Measurements from ENCODE around the gene TGFB1. TPM values are rescaled to one million over a fixed set of nuclear protein-coding genes. Genes with fewer than 3 reads are reported as not detected.

The TGFB1 gene
- total and polyA plus RNA-seq, 2 of the 13 experiments (the other 11 are each of a cell fraction or from before 2014, with no cell fraction given): 4.1 to 5.4 TPM

DNA sequence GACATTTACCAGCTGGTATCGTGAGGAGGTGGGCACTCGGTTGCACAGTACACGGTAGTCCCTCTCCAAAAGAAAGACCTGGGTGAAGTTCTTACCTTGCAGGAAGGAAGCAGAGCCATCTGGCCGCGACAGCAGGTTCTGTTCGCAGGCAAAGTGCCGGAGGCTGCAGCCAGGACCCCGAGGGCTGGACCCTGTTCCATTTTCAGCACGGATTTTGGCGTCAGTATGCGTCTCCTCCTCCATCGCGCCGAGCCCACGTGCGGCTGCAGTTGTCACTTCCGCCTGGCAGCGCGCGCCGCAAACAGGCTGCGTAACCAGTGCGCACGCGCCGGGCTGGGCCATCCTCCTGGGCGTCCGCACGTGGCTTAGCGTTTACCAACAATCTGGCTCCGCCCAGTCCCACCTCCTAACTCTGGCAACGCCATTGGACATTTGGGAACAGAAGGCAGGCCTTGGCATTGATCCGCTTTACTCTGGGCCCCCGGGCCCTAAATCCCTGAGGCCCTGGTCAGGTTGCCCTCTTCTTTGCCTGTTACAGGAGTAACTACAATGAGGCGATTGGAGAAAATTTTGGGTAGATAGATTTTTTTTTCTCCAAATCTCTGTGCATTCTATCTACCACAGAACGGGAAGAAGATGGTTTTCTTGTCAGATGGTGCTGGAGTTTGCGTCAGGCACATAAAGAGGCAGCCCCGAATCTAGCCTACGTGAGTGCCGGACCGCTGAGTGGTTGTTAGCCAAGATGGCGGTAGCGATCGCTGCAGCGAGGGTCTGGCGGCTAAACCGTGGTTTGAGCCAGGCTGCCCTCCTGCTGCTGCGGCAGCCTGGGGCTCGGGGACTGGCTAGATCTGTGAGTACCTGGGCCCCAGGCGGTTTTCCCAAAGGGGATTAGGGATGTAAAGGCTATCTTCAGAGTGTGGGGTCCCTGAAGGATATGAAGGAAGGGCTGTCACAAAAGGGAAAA lies 43.6 kb upstream of the TGFB1 start, which contains the start of the genes BCKDHA and EXOSC5 (continued):
- TF ChIP-seq, protein P1, sequence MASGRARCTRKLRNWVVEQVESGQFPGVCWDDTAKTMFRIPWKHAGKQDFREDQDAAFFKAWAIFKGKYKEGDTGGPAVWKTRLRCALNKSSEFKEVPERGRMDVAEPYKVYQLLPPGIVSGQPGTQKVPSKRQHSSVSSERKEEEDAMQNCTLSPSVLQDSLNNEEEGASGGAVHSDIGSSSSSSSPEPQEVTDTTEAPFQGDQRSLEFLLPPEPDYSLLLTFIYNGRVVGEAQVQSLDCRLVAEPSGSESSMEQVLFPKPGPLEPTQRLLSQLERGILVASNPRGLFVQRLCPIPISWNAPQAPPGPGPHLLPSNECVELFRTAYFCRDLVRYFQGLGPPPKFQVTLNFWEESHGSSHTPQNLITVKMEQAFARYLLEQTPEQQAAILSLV (CRISPR knock-in tag; IDR thresholded peaks at IDR 0.05; ENCODE audit: borderline replicate concordance): peak; percentile 81; the same call in 1 of the 2 replicates
- TF ChIP-seq, protein P2, sequence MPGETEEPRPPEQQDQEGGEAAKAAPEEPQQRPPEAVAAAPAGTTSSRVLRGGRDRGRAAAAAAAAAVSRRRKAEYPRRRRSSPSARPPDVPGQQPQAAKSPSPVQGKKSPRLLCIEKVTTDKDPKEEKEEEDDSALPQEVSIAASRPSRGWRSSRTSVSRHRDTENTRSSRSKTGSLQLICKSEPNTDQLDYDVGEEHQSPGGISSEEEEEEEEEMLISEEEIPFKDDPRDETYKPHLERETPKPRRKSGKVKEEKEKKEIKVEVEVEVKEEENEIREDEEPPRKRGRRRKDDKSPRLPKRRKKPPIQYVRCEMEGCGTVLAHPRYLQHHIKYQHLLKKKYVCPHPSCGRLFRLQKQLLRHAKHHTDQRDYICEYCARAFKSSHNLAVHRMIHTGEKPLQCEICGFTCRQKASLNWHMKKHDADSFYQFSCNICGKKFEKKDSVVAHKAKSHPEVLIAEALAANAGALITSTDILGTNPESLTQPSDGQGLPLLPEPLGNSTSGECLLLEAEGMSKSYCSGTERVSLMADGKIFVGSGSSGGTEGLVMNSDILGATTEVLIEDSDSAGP (CRISPR knock-in tag; IDR thresholded peaks at IDR 0.05; ENCODE audit: borderline replicate concordance): peak; percentile 89; the same call in 1 of the 2 replicates
- TF ChIP-seq DNMT1 (CRISPR knock-in tag; IDR thresholded peaks at IDR 0.05) (no peak), MXI1 (IDR thresholded peaks at IDR 0.05; ENCODE audit: borderline replicate concordance, low read depth, low read length) (peak; percentile 100), ZNF567 (CRISPR knock-in tag; IDR thresholded peaks at IDR 0.05; ENCODE audit: borderline replicate concordance) (no peak), ZC3H4 (CRISPR knock-in tag; IDR thresholded peaks at IDR 0.05; ENCODE audit: borderline replicate concordance) (no peak), SATB2 (CRISPR knock-in tag; IDR thresholded peaks at IDR 0.05) (peak; percentile 21), BRCA1 (CRISPR knock-in tag; IDR thresholded peaks at IDR 0.05) (0 out of 2 replicates have a peak, but pooled peaks have one; percentile 69), HMG20A (CRISPR knock-in tag; IDR thresholded peaks at IDR 0.05; ENCODE audit: borderline replicate concordance) (no peak), ZFP36L2 (CRISPR knock-in tag; IDR thresholded peaks at IDR 0.05) (no peak), YEATS2 (CRISPR knock-in tag; IDR thresholded peaks at IDR 0.05; ENCODE audit: borderline replicate concordance) (peak; percentile 93), HNRNPUL1 (IDR thresholded peaks at IDR 0.05; ENCODE audit: low read depth, low read length) (no peak), CHD2 (IDR thresholded peaks at IDR 0.05; ENCODE audit: low read depth, low read length) (no peak), REL (CRISPR knock-in tag; conservative IDR thresholded peaks at IDR 0.05) (no peak; the same call in 1 of the 2 replicates), POLR2AphosphoS5 (IDR thresholded peaks at IDR 0.05; ENCODE audit: low read depth, low read length) (peak; percentile 63), ONECUT2 (CRISPR knock-in tag; IDR thresholded peaks at IDR 0.05) (peak; percentile 90)
- TF ChIP-seq, protein P3, sequence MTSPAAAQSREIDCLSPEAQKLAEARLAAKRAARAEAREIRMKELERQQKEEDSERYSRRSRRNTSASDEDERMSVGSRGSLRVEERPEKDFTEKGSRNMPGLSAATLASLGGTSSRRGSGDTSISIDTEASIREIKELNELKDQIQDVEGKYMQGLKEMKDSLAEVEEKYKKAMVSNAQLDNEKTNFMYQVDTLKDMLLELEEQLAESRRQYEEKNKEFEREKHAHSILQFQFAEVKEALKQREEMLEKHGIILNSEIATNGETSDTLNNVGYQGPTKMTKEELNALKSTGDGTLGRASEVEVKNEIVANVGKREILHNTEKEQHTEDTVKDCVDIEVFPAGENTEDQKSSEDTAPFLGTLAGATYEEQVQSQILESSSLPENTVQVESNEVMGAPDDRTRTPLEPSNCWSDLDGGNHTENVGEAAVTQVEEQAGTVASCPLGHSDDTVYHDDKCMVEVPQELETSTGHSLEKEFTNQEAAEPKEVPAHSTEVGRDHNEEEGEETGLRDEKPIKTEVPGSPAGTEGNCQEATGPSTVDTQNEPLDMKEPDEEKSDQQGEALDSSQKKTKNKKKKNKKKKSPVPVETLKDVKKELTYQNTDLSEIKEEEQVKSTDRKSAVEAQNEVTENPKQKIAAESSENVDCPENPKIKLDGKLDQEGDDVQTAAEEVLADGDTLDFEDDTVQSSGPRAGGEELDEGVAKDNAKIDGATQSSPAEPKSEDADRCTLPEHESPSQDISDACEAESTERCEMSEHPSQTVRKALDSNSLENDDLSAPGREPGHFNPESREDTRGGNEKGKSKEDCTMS (CRISPR knock-in tag; conservative IDR thresholded peaks at IDR 0.05): no peak
- TF ChIP-seq, protein P4, sequence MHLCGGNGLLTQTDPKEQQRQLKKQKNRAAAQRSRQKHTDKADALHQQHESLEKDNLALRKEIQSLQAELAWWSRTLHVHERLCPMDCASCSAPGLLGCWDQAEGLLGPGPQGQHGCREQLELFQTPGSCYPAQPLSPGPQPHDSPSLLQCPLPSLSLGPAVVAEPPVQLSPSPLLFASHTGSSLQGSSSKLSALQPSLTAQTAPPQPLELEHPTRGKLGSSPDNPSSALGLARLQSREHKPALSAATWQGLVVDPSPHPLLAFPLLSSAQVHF (CRISPR knock-in tag; IDR thresholded peaks at IDR 0.05): no peak
- TF ChIP-seq, protein P5, sequence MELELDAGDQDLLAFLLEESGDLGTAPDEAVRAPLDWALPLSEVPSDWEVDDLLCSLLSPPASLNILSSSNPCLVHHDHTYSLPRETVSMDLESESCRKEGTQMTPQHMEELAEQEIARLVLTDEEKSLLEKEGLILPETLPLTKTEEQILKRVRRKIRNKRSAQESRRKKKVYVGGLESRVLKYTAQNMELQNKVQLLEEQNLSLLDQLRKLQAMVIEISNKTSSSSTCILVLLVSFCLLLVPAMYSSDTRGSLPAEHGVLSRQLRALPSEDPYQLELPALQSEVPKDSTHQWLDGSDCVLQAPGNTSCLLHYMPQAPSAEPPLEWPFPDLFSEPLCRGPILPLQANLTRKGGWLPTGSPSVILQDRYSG (CRISPR knock-in tag; IDR thresholded peaks at IDR 0.05): peak; percentile 75; the same call in 1 of the 2 replicates
- TF ChIP-seq, protein P6, sequence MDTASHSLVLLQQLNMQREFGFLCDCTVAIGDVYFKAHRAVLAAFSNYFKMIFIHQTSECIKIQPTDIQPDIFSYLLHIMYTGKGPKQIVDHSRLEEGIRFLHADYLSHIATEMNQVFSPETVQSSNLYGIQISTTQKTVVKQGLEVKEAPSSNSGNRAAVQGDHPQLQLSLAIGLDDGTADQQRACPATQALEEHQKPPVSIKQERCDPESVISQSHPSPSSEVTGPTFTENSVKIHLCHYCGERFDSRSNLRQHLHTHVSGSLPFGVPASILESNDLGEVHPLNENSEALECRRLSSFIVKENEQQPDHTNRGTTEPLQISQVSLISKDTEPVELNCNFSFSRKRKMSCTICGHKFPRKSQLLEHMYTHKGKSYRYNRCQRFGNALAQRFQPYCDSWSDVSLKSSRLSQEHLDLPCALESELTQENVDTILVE (CRISPR knock-in tag; IDR thresholded peaks at IDR 0.05): no peak; the same call in 1 of the 2 replicates

All from HepG2 (cell line).